MCF 10A (cell line): ENCODE measurements around the gene MLF1. TPM values are rescaled to one million over a fixed set of nuclear protein-coding genes. Genes with fewer than 3 reads are reported as not detected.

Experiments
- BruUV-seq: library from RNA; stranded (reverse); fragments of 400-500 nt; replicated peaks from 2 replicates; lab custom pipeline; 2021; lab: Mats Ljungman, UMichigan
- CTCF ChIA-PET: fragments of 300-600 bp; sonication (Branson Sonifier 250); formaldehyde crosslinking; extraction: SDS; loops from one replicate; lab custom pipeline; 2021; ENCODE audit warnings: antibody characterized with exemption, inconsistent platforms; lab: Yijun Ruan, JAX
- POLR2A ChIA-PET: fragments of 300-600, 350-650 bp; sonication (Branson Sonifier 250); formaldehyde crosslinking; extraction: SDS; loops from one replicate; lab custom pipeline; 2020; ENCODE audit warnings: antibody characterized with exemption, inconsistent platforms; lab: Yijun Ruan, JAX
- DNase-seq: peaks from one replicate; pipeline ENCODE4 v3.0.0-alpha.2; 2018; ENCODE audit not compliant: unreplicated experiment
- H3K27ac Mint-ChIP-seq: one replicate; pipeline ENCODE4 v1.8.0; 2022; ENCODE audit warnings: mild to moderate bottlenecking, low read depth, mixed read lengths; ENCODE audit not compliant: unreplicated experiment
- H3K27me3 Mint-ChIP-seq: one replicate; pipeline ENCODE4 v1.8.0; 2022; ENCODE audit warnings: mixed read lengths; ENCODE audit not compliant: insufficient read depth, unreplicated experiment
- H3K36me3 Mint-ChIP-seq: one replicate; pipeline ENCODE4 v1.8.0; 2022; ENCODE audit warnings: mild to moderate bottlenecking, moderate library complexity, mixed read lengths; ENCODE audit not compliant: insufficient read depth, unreplicated experiment
- H3K4me1 Mint-ChIP-seq: one replicate; pipeline ENCODE4 v1.8.0; 2022; ENCODE audit warnings: mixed read lengths; ENCODE audit not compliant: insufficient read depth, unreplicated experiment
- H3K4me3 Mint-ChIP-seq: one replicate; pipeline ENCODE4 v1.8.0; 2022; ENCODE audit warnings: mild to moderate bottlenecking, moderate library complexity, mixed read lengths; ENCODE audit not compliant: unreplicated experiment
- H3K9me3 Mint-ChIP-seq: one replicate; pipeline ENCODE4 v1.8.0; 2022; ENCODE audit warnings: mixed read lengths; ENCODE audit not compliant: unreplicated experiment
- intact Hi-C: fragments of 100-400 bp; cut with micrococcal nuclease; formaldehyde crosslinking; loops from 2 replicates; pipeline ENCODE4 v1.14.1; 2022
- total RNA-seq: library from RNA; stranded (reverse); gene quantifications from 2 replicates; pipeline ENCODE4 v1.2.3, GENCODE V29; 2022
- TF ChIP-seq, protein P1 (sequence below): fragments of 200-600 bp; IDR thresholded peaks from one replicate; pipeline ENCODE4 v1.8.0; 2022; ENCODE audit warnings: antibody characterized with exemption, mild to moderate bottlenecking; ENCODE audit not compliant: unreplicated experiment

The MLF1 gene
- total RNA-seq, 1 experiment from 2014 or later = 6.8 TPM

DNA sequence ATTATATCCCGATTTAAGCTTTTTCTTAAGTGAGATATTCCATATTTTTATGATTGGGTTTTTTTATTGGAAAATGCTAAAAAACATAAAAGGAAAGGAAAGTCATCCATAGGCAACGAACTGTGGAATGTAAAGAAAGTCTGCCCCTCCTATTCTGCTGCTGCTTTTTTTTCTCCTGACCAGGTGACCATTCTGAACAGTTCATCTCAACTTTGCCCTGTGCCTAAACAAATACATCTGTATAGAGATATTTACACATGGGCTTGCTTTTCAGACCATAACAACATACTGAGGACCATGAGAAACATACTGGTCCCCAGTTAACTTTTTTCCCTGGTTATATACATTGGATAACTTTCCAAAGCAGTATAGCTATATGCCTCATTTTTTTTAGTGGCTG lies 18.9 kb upstream of the MLF1 start:
- Mint-ChIP-seq H3K36me3 (no peaks in the 10 kb centered on the region), H3K4me1 (no peaks in the 10 kb centered on the region), H3K27ac (no peak overlapping the region), H3K4me3 (no peak overlapping the region), H3K27me3 (no peaks in the 10 kb centered on the region), H3K9me3 (no peaks in the 10 kb centered on the region)
- ChIA-PET POLR2A (interaction anchor here (1.2 kb wide), 1 partner anchor 19 kb away, joined by 3 read pairs; the partner anchor contains the start of gene MLF1), CTCF (interaction anchor here (0.7 to 3.6 kb wide), 2 partner anchors 12 to 1054 kb away, joined by 3 to 25 read pairs; no protein-coding TSS in a partner anchor)
- intact Hi-C loops = no loop called here
- no peak for DNase-seq
- BruUV-seq = no TSS peak
- TF ChIP-seq, protein P1, sequence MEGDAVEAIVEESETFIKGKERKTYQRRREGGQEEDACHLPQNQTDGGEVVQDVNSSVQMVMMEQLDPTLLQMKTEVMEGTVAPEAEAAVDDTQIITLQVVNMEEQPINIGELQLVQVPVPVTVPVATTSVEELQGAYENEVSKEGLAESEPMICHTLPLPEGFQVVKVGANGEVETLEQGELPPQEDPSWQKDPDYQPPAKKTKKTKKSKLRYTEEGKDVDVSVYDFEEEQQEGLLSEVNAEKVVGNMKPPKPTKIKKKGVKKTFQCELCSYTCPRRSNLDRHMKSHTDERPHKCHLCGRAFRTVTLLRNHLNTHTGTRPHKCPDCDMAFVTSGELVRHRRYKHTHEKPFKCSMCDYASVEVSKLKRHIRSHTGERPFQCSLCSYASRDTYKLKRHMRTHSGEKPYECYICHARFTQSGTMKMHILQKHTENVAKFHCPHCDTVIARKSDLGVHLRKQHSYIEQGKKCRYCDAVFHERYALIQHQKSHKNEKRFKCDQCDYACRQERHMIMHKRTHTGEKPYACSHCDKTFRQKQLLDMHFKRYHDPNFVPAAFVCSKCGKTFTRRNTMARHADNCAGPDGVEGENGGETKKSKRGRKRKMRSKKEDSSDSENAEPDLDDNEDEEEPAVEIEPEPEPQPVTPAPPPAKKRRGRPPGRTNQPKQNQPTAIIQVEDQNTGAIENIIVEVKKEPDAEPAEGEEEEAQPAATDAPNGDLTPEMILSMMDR = no peak

DNA sequence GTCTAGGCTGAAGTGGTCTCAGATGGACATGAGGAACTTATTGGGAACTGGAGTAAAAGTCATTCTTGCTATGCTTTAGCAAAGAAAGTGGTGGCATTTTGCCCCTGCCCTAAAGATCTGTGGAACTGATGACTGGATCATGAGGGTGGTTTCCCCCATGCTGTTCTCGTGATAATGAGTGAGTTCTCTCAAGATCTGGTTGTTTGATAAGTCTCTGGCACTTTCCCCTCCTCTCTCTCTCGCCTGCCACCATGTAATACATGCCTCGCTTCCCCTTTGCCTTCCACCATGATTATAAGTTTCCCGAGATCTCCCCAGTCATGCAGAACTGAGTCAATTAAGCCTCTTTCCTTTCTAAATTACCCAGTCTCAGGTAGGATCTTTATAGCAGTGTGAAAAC lies 11.5 kb upstream of the MLF1 start:
- TF ChIP-seq, protein P1 = no peak
- CTCF ChIA-PET = interaction anchor here (1.2 kb wide), 1 partner anchor 21 kb away, joined by 3 read pairs; no protein-coding TSS in a partner anchor
- no TSS peak for BruUV-seq
- no peak overlapping the region for H3K27ac Mint-ChIP-seq
- H3K27me3 Mint-ChIP-seq = no peaks in the 10 kb centered on the region
- H3K9me3 Mint-ChIP-seq = no peaks in the 10 kb centered on the region
- no peak for DNase-seq
- no peak overlapping the region for H3K4me3 Mint-ChIP-seq
- intact Hi-C loops = no loop called here
- H3K4me1 Mint-ChIP-seq = no peaks in the 10 kb centered on the region
- H3K36me3 Mint-ChIP-seq = no peaks in the 10 kb centered on the region
- POLR2A ChIA-PET = no interaction called here

DNA sequence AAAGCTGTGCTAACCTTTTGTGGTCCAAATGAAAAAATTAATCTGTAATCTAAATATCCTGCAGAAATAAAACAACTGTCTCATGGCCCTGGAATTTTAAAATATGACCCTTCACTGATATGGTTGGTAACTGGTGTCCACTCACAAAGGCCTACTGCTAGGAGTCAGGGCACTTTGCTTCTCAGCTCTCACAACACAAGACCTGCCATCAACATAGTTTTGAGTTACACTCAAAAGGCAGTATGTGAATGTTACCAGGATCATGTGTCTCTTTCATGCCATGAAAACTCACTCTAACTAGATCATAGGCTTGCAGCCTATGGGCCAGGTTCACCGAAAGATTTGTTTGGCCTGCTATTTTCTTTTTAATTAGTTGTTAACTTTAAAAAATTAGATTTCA lies 10.0 kb upstream of the MLF1 start:
- H3K4me1 Mint-ChIP-seq = no peaks in the 10 kb centered on the region
- TF ChIP-seq, protein P1 = no peak
- no peak for DNase-seq
- ChIA-PET CTCF (no interaction called here), POLR2A (interaction anchor here (1.6 kb wide), 1 partner anchor 10 kb away, joined by 3 read pairs; the partner anchor contains the start of gene MLF1)
- no peaks in the 10 kb centered on the region for H3K27me3 Mint-ChIP-seq
- intact Hi-C loops = no loop called here
- H3K4me3 Mint-ChIP-seq = no peak overlapping the region
- no peaks in the 10 kb centered on the region for H3K36me3 Mint-ChIP-seq
- no peak overlapping the region for H3K27ac Mint-ChIP-seq
- no peaks in the 10 kb centered on the region for H3K9me3 Mint-ChIP-seq
- no TSS peak for BruUV-seq

DNA sequence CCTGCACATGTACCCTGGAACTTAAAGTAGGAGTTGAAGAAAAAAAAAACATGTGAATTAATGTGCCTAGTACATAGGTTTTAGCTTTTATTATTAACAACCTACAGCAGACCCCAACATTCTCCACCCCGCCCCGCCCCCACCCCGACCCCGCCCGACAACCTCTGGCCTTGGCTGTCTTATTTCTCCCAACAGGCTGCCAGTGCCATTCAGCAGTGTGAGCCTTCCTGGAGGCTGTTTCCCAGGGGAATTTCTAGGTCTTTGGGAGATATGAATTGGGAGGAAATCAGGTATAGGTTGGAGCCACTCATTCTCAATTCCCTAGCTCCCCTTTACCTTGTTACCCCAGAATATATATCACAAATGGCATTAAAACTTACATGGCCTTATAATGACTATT lies 8.3 kb upstream of the MLF1 start:
- Mint-ChIP-seq H3K27ac (no peak overlapping the region), H3K4me1 (no peaks in the 10 kb centered on the region), H3K27me3 (no peaks in the 10 kb centered on the region), H3K9me3 (no peaks in the 10 kb centered on the region), H3K4me3 (no peak overlapping the region), H3K36me3 (no peaks in the 10 kb centered on the region)
- intact Hi-C loops = no loop called here
- TF ChIP-seq, protein P1 = no peak
- no peak for DNase-seq
- BruUV-seq = no TSS peak
- POLR2A ChIA-PET = no interaction called here
- CTCF ChIA-PET = interaction anchor here (0.5 kb wide), 1 partner anchor 17 kb away, joined by 3 read pairs; no protein-coding TSS in a partner anchor
